ENCODE measurements around the gene SPATA31C2.

DNA sequence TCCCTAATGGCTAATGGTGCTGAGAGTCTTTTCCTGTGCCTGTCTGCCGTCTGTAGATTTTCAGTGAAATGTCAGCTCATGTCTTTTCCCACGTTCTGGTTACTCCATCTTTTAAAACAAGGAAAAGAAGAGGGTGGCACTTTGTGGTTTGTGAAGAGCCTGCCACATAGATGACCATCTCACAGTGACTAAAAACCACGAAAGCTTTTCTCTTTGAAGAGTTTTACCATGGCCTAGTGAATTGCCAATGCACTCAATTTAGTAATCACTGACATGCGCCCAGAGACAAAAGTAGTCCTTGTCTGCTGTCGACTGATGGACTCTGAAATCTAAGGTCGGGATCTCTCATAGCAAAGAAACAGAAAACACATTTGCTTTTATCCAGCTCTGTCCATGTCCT lies 50.4 kb downstream of the SPATA31C2 start:
- TF ChIP-seq, protein P1, sequence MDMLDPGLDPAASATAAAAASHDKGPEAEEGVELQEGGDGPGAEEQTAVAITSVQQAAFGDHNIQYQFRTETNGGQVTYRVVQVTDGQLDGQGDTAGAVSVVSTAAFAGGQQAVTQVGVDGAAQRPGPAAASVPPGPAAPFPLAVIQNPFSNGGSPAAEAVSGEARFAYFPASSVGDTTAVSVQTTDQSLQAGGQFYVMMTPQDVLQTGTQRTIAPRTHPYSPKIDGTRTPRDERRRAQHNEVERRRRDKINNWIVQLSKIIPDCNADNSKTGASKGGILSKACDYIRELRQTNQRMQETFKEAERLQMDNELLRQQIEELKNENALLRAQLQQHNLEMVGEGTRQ (IDR thresholded peaks at IDR 0.05): no peak
- TF ChIP-seq, protein P2, sequence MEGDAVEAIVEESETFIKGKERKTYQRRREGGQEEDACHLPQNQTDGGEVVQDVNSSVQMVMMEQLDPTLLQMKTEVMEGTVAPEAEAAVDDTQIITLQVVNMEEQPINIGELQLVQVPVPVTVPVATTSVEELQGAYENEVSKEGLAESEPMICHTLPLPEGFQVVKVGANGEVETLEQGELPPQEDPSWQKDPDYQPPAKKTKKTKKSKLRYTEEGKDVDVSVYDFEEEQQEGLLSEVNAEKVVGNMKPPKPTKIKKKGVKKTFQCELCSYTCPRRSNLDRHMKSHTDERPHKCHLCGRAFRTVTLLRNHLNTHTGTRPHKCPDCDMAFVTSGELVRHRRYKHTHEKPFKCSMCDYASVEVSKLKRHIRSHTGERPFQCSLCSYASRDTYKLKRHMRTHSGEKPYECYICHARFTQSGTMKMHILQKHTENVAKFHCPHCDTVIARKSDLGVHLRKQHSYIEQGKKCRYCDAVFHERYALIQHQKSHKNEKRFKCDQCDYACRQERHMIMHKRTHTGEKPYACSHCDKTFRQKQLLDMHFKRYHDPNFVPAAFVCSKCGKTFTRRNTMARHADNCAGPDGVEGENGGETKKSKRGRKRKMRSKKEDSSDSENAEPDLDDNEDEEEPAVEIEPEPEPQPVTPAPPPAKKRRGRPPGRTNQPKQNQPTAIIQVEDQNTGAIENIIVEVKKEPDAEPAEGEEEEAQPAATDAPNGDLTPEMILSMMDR (IDR thresholded peaks at IDR 0.05): no peak
- TF ChIP-seq REST (IDR thresholded peaks at IDR 0.05): no peak
- TF ChIP-seq RNF2 (IDR thresholded peaks at IDR 0.05; ENCODE audit: borderline replicate concordance, low read depth): no peak
- no peak for TF ChIP-seq FOSL2 (IDR thresholded peaks at IDR 0.05)
- TF ChIP-seq FOSL2 (CRISPR knock-in tag; IDR thresholded peaks at IDR 0.05): no peak
- no peak for TF ChIP-seq SMC3 (IDR thresholded peaks at IDR 0.05)
- TF ChIP-seq, protein P3, sequence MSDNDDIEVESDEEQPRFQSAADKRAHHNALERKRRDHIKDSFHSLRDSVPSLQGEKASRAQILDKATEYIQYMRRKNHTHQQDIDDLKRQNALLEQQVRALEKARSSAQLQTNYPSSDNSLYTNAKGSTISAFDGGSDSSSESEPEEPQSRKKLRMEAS (IDR thresholded peaks at IDR 0.05): no peak
- no peak for TF ChIP-seq HDAC2 (IDR thresholded peaks at IDR 0.05)
- no peak for TF ChIP-seq POLR2A (IDR thresholded peaks at IDR 0.05; ENCODE audit: low read length)
- TF ChIP-seq EP300 (IDR thresholded peaks at IDR 0.05): no peak
- TF ChIP-seq CHD2 (IDR thresholded peaks at IDR 0.05; ENCODE audit: low read length, partially characterized antibody): no peak
- TF ChIP-seq RFX5 (IDR thresholded peaks at IDR 0.05): no peak
- TF ChIP-seq MAZ (IDR thresholded peaks at IDR 0.05; ENCODE audit: borderline replicate concordance, low read depth, low read length): no peak

Data from A549 (cell line).